ENCODE data around the gene ARFIP1.

ARFIP1 gene

GRCh38 chr4:152885185-152885584 is 105.4 kb downstream of the ARFIP1 start:
- Histone ChIP-seq H3K4me1 (ENCODE audit: control insufficient read depth in 2 of 2, insufficient read depth in 1 of 2, low read depth in 1 of 2, low read length in 2 of 2) (peaks cover 0 to 10% of the 10 kb centered on the region in 2 donors), H3K23ac (ENCODE audit: low read depth, low read length, poor library complexity) (no peak overlapping the region), H3K18ac (ENCODE audit: low read length) (no peak overlapping the region), H2BK12ac (ENCODE audit: low read length) (no peak overlapping the region), H3K4me3 (ENCODE audit: low read length in 2 of 2) (no peak overlapping the region), H4K91ac (ENCODE audit: low read depth, low read length, poor library complexity) (no peak overlapping the region), H3K36me3 (replicated peaks in 1 of 2; ENCODE audit: control insufficient read depth in 2 of 2, insufficient read depth in 2 of 2, low read length in 2 of 2) (peaks cover 2 to 27% of the 10 kb centered on the region in 2 donors), H4K8ac (ENCODE audit: low read depth, low read length) (no peak overlapping the region), H2AK5ac (ENCODE audit: low read depth, low read length) (no peak overlapping the region), H3K27ac (replicated peaks; ENCODE audit: low read length) (no peak overlapping the region), H3K27me3 (ENCODE audit: control insufficient read depth in 3 of 3, insufficient read depth in 3 of 3, low read depth in 1 of 3, low read length in 3 of 3) (no peaks in the 10 kb centered on the region), H3K14ac (ENCODE audit: low read length) (no peak overlapping the region), H3K79me1 (ENCODE audit: low read depth, low read length) (no peaks in the 10 kb centered on the region), H3K9me3 (replicated peaks in 1 of 2; ENCODE audit: control insufficient read depth in 2 of 2, insufficient read depth in 1 of 2, low read depth in 1 of 2, low read length in 2 of 2) (no peaks in the 10 kb centered on the region), H2AFZ (ENCODE audit: low read length) (no peak overlapping the region), H3K9ac (ENCODE audit: low read depth, low read length, poor library complexity) (no peak overlapping the region), H2BK15ac (ENCODE audit: low read length) (no peak overlapping the region), H2BK120ac (ENCODE audit: low read depth, low read length) (no peak overlapping the region), H3K4me2 (ENCODE audit: insufficient read depth, low read length, poor library complexity, severe bottlenecking) (no peak overlapping the region), H2BK5ac (ENCODE audit: low read length) (no peak overlapping the region), H3K4ac (ENCODE audit: low read length) (no peak overlapping the region)
- DNase-seq (ENCODE audit: low spot score): peak; percentile 6
- no CpG with 5 or more reads among the region's 5 CpGs for WGBS, 2 donors (ENCODE audit: extremely low coverage in 2 of 2, insufficient read length in 2 of 2, insufficient replicate concordance in 1 of 2)

DNA sequence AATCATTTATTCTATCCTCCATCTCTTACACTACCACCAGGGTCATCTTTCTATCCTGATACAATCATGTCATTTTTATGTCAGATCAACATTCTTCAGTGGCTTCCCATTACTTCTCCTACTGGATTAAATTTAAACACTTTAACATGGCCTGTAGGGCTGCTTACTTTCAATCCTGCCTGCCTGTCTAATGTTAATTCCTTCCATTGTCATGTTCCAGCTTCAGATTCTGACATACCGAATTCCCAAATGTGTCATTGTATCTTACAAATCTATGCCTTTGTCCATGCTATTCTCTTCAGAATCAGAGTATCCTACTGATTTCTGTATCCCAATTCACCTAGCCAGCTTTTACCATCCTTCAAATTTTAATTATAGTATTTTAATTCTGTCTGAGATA is 106.4 kb downstream of the ARFIP1 start:
- H4K91ac ChIP-seq (ENCODE audit: low read depth, low read length, poor library complexity): no peak overlapping the region
- no peaks in the 10 kb centered on the region for H3K9me3 ChIP-seq (replicated peaks in 1 of 2; ENCODE audit: control insufficient read depth in 2 of 2, insufficient read depth in 1 of 2, low read depth in 1 of 2, low read length in 2 of 2)
- H2BK120ac ChIP-seq (ENCODE audit: low read depth, low read length): no peak overlapping the region
- H2AK5ac ChIP-seq (ENCODE audit: low read depth, low read length): no peak overlapping the region
- H2AFZ ChIP-seq (ENCODE audit: low read length): no peak overlapping the region
- no peak for DNase-seq (ENCODE audit: low spot score)
- H2BK5ac ChIP-seq (ENCODE audit: low read length): no peak overlapping the region
- H3K23ac ChIP-seq (ENCODE audit: low read depth, low read length, poor library complexity): no peak overlapping the region
- no peak overlapping the region for H3K14ac ChIP-seq (ENCODE audit: low read length)
- no peak overlapping the region for H2BK12ac ChIP-seq (ENCODE audit: low read length)
- H3K4me1 ChIP-seq (ENCODE audit: control insufficient read depth in 2 of 2, insufficient read depth in 1 of 2, low read depth in 1 of 2, low read length in 2 of 2): peaks cover 2 to 10% of the 10 kb centered on the region in 2 donors
- no peak overlapping the region for H3K4me2 ChIP-seq (ENCODE audit: insufficient read depth, low read length, poor library complexity, severe bottlenecking)
- peaks cover 2 to 36% of the 10 kb centered on the region in 2 donors for H3K36me3 ChIP-seq (replicated peaks in 1 of 2; ENCODE audit: control insufficient read depth in 2 of 2, insufficient read depth in 2 of 2, low read length in 2 of 2)
- no peaks in the 10 kb centered on the region for H3K27me3 ChIP-seq (ENCODE audit: control insufficient read depth in 3 of 3, insufficient read depth in 3 of 3, low read depth in 1 of 3, low read length in 3 of 3)
- no peaks in the 10 kb centered on the region for H3K79me1 ChIP-seq (ENCODE audit: low read depth, low read length)
- H3K4ac ChIP-seq (ENCODE audit: low read length): no peak overlapping the region
- H4K8ac ChIP-seq (ENCODE audit: low read depth, low read length): no peak overlapping the region
- H3K4me3 ChIP-seq (ENCODE audit: low read length in 2 of 2): no peak overlapping the region
- no peak overlapping the region for H2BK15ac ChIP-seq (ENCODE audit: low read length)
- no CpG with 5 or more reads among the region's 1 CpG for WGBS, 2 donors (ENCODE audit: extremely low coverage in 2 of 2, insufficient read length in 2 of 2, insufficient replicate concordance in 1 of 2)
- no peak overlapping the region for H3K9ac ChIP-seq (ENCODE audit: low read depth, low read length, poor library complexity)
- no peak overlapping the region for H3K18ac ChIP-seq (ENCODE audit: low read length)
- H3K27ac ChIP-seq (replicated peaks; ENCODE audit: low read length): no peak overlapping the region

DNA sequence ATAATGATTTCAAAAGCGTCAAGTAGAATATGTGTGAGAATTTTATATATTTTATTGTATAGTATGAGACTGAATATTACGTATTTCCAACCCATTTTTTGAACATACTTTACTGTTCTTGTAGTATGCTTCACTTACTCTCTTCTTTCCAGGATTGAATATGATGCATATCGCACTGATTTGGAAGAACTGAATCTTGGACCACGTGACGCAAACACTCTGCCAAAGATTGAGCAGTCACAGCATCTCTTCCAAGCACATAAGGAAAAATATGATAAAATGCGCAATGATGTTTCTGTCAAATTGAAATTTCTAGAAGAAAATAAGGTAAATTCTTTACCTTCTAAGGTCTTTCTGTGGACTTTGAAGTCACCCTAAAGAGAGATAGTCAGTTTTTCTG is 108.2 kb downstream of the ARFIP1 start:
- H3K36me3 ChIP-seq (replicated peaks in 1 of 2; ENCODE audit: control insufficient read depth in 2 of 2, insufficient read depth in 2 of 2, low read length in 2 of 2): peaks cover 2 to 48% of the 10 kb centered on the region in 2 donors
- no peak overlapping the region for H2AFZ ChIP-seq (ENCODE audit: low read length)
- no peak overlapping the region for H2BK12ac ChIP-seq (ENCODE audit: low read length)
- H3K4me1 ChIP-seq (ENCODE audit: control insufficient read depth in 2 of 2, insufficient read depth in 1 of 2, low read depth in 1 of 2, low read length in 2 of 2): peaks cover 3 to 10% of the 10 kb centered on the region in 2 donors
- H2BK15ac ChIP-seq (ENCODE audit: low read length): no peak overlapping the region
- H3K14ac ChIP-seq (ENCODE audit: low read length): no peak overlapping the region
- no peak overlapping the region for H4K8ac ChIP-seq (ENCODE audit: low read depth, low read length)
- H3K79me1 ChIP-seq (ENCODE audit: low read depth, low read length): no peaks in the 10 kb centered on the region
- no peak overlapping the region for H3K23ac ChIP-seq (ENCODE audit: low read depth, low read length, poor library complexity)
- no peak overlapping the region for H3K9ac ChIP-seq (ENCODE audit: low read depth, low read length, poor library complexity)
- no peak overlapping the region for H2AK5ac ChIP-seq (ENCODE audit: low read depth, low read length)
- H3K4me2 ChIP-seq (ENCODE audit: insufficient read depth, low read length, poor library complexity, severe bottlenecking): no peak overlapping the region
- H3K18ac ChIP-seq (ENCODE audit: low read length): no peak overlapping the region
- DNase-seq (ENCODE audit: low spot score): no peak
- no peak overlapping the region for H3K27ac ChIP-seq (replicated peaks; ENCODE audit: low read length)
- H3K4me3 ChIP-seq (ENCODE audit: low read length in 2 of 2): no peak overlapping the region
- H3K9me3 ChIP-seq (replicated peaks in 1 of 2; ENCODE audit: control insufficient read depth in 2 of 2, insufficient read depth in 1 of 2, low read depth in 1 of 2, low read length in 2 of 2): no peaks in the 10 kb centered on the region
- H3K27me3 ChIP-seq (ENCODE audit: control insufficient read depth in 3 of 3, insufficient read depth in 3 of 3, low read depth in 1 of 3, low read length in 3 of 3): no peaks in the 10 kb centered on the region
- H2BK5ac ChIP-seq (ENCODE audit: low read length): no peak overlapping the region
- WGBS, 2 donors (ENCODE audit: extremely low coverage in 2 of 2, insufficient read length in 2 of 2, insufficient replicate concordance in 1 of 2): no CpG with 5 or more reads among the region's 6 CpGs
- H4K91ac ChIP-seq (ENCODE audit: low read depth, low read length, poor library complexity): no peak overlapping the region
- no peak overlapping the region for H3K4ac ChIP-seq (ENCODE audit: low read length)
- no peak overlapping the region for H2BK120ac ChIP-seq (ENCODE audit: low read depth, low read length)

GRCh38 chr4:152892974-152893373 is 113.2 kb downstream of the ARFIP1 start:
- no peak overlapping the region for H2AK5ac ChIP-seq (ENCODE audit: low read depth, low read length)
- no CpG with 5 or more reads among the region's 2 CpGs for WGBS, 2 donors (ENCODE audit: extremely low coverage in 2 of 2, insufficient read length in 2 of 2, insufficient replicate concordance in 1 of 2)
- H3K4me1 ChIP-seq (ENCODE audit: control insufficient read depth in 2 of 2, insufficient read depth in 1 of 2, low read depth in 1 of 2, low read length in 2 of 2): peaks cover 0 to 3% of the 10 kb centered on the region in 2 donors
- H3K4me2 ChIP-seq (ENCODE audit: insufficient read depth, low read length, poor library complexity, severe bottlenecking): no peak overlapping the region
- H4K91ac ChIP-seq (ENCODE audit: low read depth, low read length, poor library complexity): no peak overlapping the region
- no peak overlapping the region for H3K18ac ChIP-seq (ENCODE audit: low read length)
- H2BK12ac ChIP-seq (ENCODE audit: low read length): no peak overlapping the region
- H3K9ac ChIP-seq (ENCODE audit: low read depth, low read length, poor library complexity): no peak overlapping the region
- no peak overlapping the region for H2AFZ ChIP-seq (ENCODE audit: low read length)
- H3K4ac ChIP-seq (ENCODE audit: low read length): no peak overlapping the region
- no peaks in the 10 kb centered on the region for H3K79me1 ChIP-seq (ENCODE audit: low read depth, low read length)
- H3K27ac ChIP-seq (replicated peaks; ENCODE audit: low read length): no peak overlapping the region
- no peak for DNase-seq (ENCODE audit: low spot score)
- H2BK15ac ChIP-seq (ENCODE audit: low read length): no peak overlapping the region
- H2BK120ac ChIP-seq (ENCODE audit: low read depth, low read length): no peak overlapping the region
- H3K36me3 ChIP-seq (replicated peaks in 1 of 2; ENCODE audit: control insufficient read depth in 2 of 2, insufficient read depth in 2 of 2, low read length in 2 of 2): peaks cover 0 to 43% of the 10 kb centered on the region in 2 donors
- no peaks in the 10 kb centered on the region for H3K9me3 ChIP-seq (replicated peaks in 1 of 2; ENCODE audit: control insufficient read depth in 2 of 2, insufficient read depth in 1 of 2, low read depth in 1 of 2, low read length in 2 of 2)
- no peak overlapping the region for H3K23ac ChIP-seq (ENCODE audit: low read depth, low read length, poor library complexity)
- no peak overlapping the region for H3K14ac ChIP-seq (ENCODE audit: low read length)
- H3K27me3 ChIP-seq (ENCODE audit: control insufficient read depth in 3 of 3, insufficient read depth in 3 of 3, low read depth in 1 of 3, low read length in 3 of 3): no peaks in the 10 kb centered on the region
- H2BK5ac ChIP-seq (ENCODE audit: low read length): no peak overlapping the region
- H4K8ac ChIP-seq (ENCODE audit: low read depth, low read length): no peak overlapping the region
- H3K4me3 ChIP-seq (ENCODE audit: low read length in 2 of 2): no peak overlapping the region

Measured in neuronal stem cell (in vitro differentiated cells).